Measurements from ENCODE around the gene COQ9.

The COQ9 gene

GRCh38 chr16:57473176-57473840 is 26.0 kb downstream of the COQ9 start:
- no peak for DNase-seq

DNA sequence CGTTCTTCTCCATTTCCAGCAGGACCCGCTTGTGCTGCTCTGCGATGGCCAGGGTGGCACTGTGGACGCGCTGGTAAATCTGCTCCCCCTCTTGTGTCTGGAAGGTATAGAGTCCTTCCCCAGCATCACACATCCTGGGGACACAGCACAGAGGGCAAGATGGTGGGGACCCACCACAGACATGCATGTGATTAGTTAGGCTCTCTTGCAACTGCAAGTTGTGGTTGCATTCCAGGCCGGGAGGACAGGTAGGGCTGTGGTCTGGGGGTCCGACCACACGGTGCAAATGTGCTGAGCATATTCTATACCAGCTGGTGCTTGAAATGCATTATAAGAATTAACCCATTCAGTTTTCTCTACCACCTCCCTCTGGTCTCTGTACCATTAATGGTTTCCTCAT is 26.6 kb downstream of the COQ9 start:
- no peak for DNase-seq

GRCh38 chr16:57474671-57475661 is 27.7 kb downstream of the COQ9 start:
- DNase-seq = no peak

DNA sequence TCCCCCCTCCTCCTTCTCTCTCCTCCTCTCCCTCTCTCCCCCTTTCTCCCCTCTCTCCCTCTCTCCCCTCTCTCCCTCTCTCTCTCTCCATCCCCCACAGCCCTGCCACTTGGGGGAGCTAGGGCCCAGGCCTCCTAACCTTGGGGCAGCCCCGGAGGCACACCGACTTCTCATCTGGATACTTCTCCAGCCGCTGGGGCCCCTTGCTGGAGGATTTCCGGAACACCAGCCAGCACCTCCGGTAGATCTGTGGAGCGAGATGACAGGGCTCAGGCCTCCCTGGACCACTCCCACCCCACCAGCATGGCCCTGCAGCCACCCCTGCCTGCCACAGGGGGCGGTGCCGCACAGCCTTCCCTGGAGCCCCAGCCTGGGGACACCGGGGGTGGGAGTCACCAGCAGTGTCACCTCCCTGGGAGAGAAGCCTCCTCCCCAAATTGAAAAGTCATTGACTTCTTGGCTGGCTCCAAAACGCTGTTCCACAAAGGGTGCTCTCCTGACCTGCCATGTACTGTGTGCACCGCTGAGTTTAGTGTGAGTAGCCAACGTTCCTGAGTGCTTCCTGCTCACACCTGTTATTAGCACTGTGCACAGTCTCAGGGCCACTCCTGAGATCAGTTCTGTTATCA is 28.5 kb downstream of the COQ9 start:
- peak; percentile 29 for DNase-seq

DNA sequence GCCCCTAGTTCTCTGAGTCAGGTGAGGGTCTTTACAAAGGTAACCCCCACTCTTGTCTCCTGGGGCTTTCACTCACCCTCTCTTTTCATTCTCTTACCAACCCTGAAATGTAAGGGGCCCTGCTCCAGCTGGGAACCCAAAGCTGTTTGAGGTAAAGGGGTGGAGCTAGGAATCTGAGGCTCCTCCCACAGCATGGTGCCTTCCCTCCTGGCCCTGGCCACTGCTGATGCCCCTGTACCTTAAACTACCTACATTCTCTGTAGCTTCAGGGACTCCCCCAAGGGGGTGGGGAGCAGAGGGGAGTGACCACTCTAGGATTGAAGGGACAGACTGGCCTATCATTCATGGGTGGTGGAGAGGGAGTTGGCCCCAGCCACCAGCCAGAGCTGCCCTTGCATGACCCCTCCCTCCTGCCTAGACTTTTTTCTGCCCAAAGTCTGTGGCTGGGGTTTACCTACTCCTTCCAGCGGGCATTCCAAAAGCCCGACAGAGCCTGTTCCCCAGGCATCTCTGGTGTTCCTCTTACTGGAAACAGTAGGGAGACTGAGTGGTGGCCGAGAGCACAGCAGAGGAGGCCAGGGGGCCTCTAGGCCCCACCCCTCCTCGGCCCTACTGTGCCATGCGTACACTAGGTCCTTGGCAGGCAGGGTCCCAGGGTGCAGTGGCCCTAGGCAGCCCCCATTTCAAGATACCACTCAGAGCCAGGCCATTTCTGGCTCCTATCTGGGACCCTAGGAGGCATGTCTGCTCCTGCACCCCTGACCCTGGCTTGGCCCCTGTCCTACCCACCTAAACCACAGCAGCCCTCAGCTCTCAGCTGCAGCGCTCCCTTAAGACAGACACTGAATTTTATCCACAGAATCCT is 29.5 kb downstream of the COQ9 start:
- no peak for DNase-seq

DNA sequence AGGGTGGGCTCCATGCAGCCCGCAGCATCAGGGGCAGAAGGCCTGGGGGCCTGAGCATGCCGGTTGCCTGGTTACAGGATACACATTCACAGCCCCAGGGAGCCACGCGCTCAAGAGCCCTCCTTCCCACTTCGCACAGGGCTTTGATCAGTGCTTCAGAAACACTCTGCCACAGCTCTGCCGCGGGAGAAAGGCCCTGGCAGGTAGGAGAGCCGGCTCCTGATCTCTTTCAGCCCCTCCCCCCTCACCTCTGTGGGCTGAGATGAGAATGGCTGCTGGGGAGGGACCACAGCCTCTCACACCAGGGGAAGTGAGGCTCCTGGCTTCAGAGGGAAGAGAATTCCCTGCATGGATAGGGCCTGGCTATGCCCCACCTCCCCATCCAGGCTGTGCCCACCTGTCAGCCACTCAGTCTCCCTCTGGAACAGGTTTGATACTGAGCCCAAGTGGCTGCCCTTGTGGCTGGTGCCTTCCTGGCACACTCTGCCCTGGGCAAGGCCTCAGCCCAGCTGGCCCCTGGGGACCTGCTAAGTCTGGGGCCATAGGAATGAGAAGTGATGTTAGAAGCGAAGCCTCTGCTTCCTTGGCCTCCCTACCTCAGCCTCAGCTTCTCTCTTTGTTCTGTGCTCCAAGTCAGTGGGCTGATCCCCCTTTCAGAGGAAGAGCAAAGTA is 30.4 kb downstream of the COQ9 start:
- no peak for DNase-seq

DNA sequence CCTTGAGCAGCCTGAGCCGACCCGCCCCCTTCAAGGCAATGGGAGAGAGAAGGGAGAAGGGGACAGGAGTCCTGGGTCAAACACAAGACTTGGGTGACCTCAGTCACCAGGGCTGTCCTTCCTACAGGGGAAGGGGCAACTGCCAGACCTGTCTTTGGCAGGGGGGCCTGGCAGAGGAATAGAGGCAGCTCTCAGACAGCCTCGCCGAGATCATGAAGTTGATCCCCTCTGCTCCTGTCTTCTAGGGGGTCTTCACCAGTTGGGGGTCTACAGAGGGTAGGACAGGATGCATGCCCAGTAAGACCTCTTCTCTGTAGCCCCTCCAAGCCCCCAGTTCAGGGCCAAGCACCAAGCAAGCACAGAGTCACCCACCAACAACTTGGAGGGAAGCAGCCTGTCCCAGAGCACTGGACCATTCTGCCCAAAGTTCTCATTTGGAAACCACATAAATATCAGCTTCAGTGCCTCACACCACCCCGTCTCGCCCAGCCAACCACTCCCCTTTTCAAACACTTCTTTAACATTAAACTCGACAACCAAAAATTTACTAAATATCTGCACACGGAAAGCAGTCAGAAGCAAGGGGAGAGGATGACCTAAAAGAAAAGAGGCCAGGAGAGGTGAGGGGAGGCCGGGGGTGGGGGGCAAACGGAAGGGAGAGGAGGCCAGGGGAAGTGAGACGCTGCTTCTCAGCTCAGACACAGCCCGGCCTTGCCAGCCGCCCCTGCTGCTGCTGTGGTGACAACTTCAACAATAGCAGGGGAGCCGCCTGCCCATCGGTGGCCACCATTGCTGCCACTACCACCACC is 31.3 kb downstream of the COQ9 start:
- DNase-seq = no peak

GRCh38 chr16:57479205-57479975 is 32.1 kb downstream of the COQ9 start:
- DNase-seq = peak; percentile 88

GRCh38 chr16:57479976-57480753 is 32.9 kb downstream of the COQ9 start:
- DNase-seq = no peak

GRCh38 chr16:57480754-57481230 is 33.5 kb downstream of the COQ9 start:
- peak; percentile 29 for DNase-seq

GRCh38 chr16:57481421-57481820 is 34.1 kb downstream of the COQ9 start:
- DNase-seq = no peak

- no peak for DNase-seq
These were observed 35.7 kb downstream of the COQ9 start for GRCh38 chr16:57482845-57483545.

- DNase-seq = peak; percentile 9
These were observed 36.6 kb downstream of the COQ9 start for GRCh38 chr16:57483725-57484514.

GRCh38 chr16:57484515-57485005 is 37.3 kb downstream of the COQ9 start:
- no peak for DNase-seq

DNA sequence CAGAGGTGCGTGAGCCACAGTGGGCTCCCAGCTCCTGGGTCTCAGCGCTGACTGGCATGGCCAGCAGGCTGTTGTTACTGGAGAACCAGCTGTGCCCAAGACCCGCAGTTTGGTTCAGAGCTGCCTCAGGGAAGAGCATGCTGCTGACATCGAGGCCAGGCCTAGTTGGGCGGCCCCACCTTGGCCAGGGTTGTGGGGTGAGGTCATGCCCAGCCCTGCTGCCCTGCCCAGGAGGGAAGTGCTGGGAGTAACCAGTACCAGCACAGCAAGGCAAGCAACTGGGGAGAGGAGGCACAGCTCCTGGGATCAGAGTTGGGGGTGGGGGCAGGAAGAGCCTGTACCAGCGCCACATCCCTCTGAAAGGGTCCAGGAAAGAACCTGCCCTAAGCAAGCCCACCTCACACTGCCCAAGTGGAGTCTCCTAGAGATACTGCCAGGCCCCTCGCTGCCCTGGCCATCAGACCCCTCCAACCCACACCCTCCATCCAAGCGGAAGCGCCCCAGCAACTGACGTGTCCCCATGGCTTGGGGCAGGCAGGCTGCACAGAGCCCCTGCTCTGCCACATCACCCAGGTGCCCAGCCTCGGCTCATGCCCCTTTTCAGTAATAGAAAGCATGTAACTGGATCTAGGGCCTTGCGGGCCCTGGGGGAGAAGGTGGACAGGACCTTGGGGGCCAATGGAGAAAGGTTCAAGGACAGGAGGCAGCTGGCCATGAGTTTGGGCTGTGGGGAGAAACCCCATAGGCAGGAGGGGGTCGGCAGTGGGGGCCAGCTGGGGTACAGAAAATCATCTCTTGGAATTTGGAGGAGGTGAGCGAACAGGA is 38.0 kb downstream of the COQ9 start:
- DNase-seq = no peak
